NT2/D1 (cell line): Measurements from ENCODE around the gene UMAD1.

Experiments used
- DNase-seq: peaks from one replicate; pipeline ENCODE4 v3.0.0-alpha.2; 2011; ENCODE audit warnings: low read depth, low spot score
- H3K27me3 ChIP-seq: 2 replicates; pipeline ENCODE4 v1.6.0; 2011; ENCODE audit warnings: mild to moderate bottlenecking; ENCODE audit not compliant: insufficient read length, insufficient read depth
- H3K36me3 ChIP-seq: 2 replicates; pipeline ENCODE4 v1.6.1; 2011; ENCODE audit warnings: mild to moderate bottlenecking, low read length, mixed read lengths; ENCODE audit not compliant: insufficient read depth, insufficient read length
- H3K4me1 ChIP-seq: 2 replicates; pipeline ENCODE4 v1.5.1; 2011; ENCODE audit not compliant: insufficient read depth, insufficient read length
- H3K4me3 ChIP-seq: 2 replicates; pipeline ENCODE4 v1.5.1; 2011; ENCODE audit warnings: low read depth; ENCODE audit not compliant: insufficient read length
- H3K9ac ChIP-seq: 2 replicates; pipeline ENCODE4 v1.6.0; 2011; ENCODE audit warnings: low read depth; ENCODE audit not compliant: insufficient read length
- H3K9me3 ChIP-seq: 2 replicates; pipeline ENCODE4 v1.5.1; 2011; ENCODE audit warnings: mild to moderate bottlenecking, low read length; ENCODE audit not compliant: insufficient read depth
- SUZ12 ChIP-seq: IDR thresholded peaks from 2 replicates; pipeline ENCODE4 v1.6.1; 2011; ENCODE audit not compliant: insufficient read length, insufficient read depth; ENCODE audit errors: extremely low read depth
- YY1 ChIP-seq: IDR thresholded peaks from 2 replicates; pipeline ENCODE4 v1.6.1; 2011; ENCODE audit not compliant: insufficient read length, insufficient read depth
- ZNF274 ChIP-seq: IDR thresholded peaks from 2 replicates; pipeline ENCODE4 v1.6.1; 2011; ENCODE audit warnings: mild to moderate bottlenecking, low read depth, low read length

UMAD1 gene

DNA sequence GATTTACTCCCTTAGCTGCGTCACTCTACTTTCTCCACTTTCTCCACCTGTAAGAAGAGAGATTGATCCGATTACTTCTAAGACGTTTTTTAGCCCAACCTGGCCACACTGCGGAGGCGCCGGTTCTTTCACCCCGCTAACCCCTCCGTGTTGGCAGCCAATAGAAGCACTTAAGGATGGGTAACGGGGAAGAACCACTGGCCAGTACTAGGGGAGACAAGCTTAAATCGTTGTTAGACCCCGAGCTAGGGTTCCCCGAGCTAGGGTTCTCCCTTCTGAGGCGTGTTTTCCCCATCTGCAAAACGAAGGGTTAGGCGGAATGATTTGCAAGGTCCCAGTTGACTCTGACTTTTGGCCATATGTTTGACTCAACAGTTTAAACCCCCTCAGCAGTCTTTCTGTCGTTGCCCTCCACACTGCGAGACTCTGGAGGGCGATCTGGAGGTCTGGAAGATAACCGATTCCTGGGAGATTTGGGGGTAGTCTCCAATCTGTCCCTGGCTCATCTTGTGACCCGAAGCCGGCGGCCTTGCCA is 644 bp downstream of the UMAD1 start:
- DNase-seq = peak; percentile 38
- peaks cover 27% of the 10 kb centered on the region for H3K36me3 ChIP-seq
- H3K9me3 ChIP-seq = 0 out of 2 replicates have a peak, but pooled peaks cover 3% of the 10 kb centered on the region
- peak overlapping the region; percentile 84 for H3K4me3 ChIP-seq
- no peaks in the 10 kb centered on the region for H3K4me1 ChIP-seq
- H3K9ac ChIP-seq = peak overlapping the region; percentile 84
- H3K27me3 ChIP-seq = no peaks in the 10 kb centered on the region
- TF ChIP-seq YY1 (no peak), SUZ12 (no peak), ZNF274 (no peak)

DNA sequence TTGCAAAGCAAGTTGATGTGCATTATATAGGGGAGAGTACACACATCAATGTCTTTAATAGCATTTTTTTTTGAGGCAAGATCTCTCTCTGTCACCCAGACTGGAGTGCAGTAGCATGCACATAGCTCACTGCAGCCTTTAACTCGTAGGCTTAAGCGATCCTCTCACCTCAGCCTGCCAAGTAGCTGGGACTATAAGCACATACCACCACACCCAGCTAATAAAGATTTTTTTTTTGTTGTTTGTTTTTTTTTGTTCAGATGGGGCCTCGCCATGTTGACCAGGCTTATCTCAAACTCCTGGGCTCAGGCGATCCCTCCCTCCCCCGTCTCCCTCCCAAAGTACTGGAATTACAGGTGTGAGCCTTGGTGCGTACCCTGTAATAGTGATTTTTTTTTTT is 1.5 kb downstream of the UMAD1 start:
- H3K4me3 ChIP-seq = peak overlapping the region; percentile 5
- H3K27me3 ChIP-seq = no peaks in the 10 kb centered on the region
- DNase-seq = no peak
- 0 out of 2 replicates have a peak, but pooled peaks cover 3% of the 10 kb centered on the region for H3K9me3 ChIP-seq
- peaks cover 20% of the 10 kb centered on the region for H3K36me3 ChIP-seq
- TF ChIP-seq SUZ12 (no peak), YY1 (no peak), ZNF274 (no peak)
- no peaks in the 10 kb centered on the region for H3K4me1 ChIP-seq
- H3K9ac ChIP-seq = peak overlapping the region; percentile 84

DNA sequence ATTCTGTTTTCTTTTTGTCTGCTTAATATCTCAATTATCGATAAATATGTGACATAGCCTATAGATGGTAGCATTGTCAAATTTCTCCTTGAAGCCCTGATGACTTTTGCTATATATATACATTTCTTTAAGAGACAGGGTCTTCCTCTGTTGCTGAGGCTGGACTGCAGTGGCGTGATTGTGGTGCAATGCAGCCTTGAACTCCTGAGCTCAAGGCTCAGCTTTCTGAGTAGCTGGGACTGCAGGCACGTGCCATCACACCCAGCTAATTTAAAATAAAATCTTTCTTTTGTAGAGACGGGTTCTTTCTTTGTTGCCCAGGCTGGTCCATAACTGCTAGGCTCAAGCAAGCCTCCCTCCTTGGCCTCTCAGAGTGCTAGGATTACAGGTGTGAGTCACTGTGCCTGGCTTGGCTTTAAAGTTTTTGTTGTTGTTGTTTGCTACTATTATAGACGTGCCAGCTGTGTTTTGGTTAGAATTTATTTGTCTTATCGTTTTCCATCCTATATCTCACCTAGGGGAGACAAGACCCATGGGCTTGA is 7.0 kb downstream of the UMAD1 start:
- Histone ChIP-seq H3K4me3 (no peak overlapping the region), H3K9ac (no peak overlapping the region), H3K4me1 (no peaks in the 10 kb centered on the region), H3K27me3 (no peaks in the 10 kb centered on the region), H3K36me3 (peaks cover 2% of the 10 kb centered on the region), H3K9me3 (0 out of 2 replicates have a peak, but pooled peaks cover 3% of the 10 kb centered on the region)
- DNase-seq = no peak
- no peak for TF ChIP-seq YY1
- TF ChIP-seq ZNF274 = no peak
- TF ChIP-seq SUZ12 = no peak

GRCh38 chr7:7650682-7651206 is 10.2 kb downstream of the UMAD1 start:
- TF ChIP-seq ZNF274 (no peak), SUZ12 (no peak), YY1 (no peak)
- no peak overlapping the region for H3K4me3 ChIP-seq
- no peaks in the 10 kb centered on the region for H3K4me1 ChIP-seq
- DNase-seq = no peak
- no peaks in the 10 kb centered on the region for H3K27me3 ChIP-seq
- H3K9me3 ChIP-seq = 0 out of 2 replicates have a peak, but pooled peaks cover 3% of the 10 kb centered on the region
- H3K36me3 ChIP-seq = peaks cover 2% of the 10 kb centered on the region
- no peak overlapping the region for H3K9ac ChIP-seq

DNA sequence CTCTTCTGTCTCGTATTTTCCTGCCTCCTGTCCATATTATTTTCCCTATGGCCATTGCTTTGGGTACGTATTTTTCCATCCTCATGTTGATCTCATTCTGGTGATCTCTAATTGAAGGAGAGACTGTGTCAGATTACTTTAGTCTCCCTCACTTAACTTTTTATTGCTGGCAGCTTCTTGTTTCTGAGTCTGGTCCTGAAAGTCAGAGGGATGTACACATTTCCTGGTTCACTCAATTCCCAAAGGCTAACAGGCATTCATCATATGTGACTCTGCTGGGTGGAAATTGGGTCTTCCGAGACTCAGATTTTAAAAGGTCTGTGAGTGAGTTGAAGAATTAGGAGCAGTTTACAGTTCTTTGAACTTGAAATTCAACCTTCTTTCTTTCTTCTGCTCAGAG is 10.9 kb downstream of the UMAD1 start:
- H3K4me1 ChIP-seq = no peaks in the 10 kb centered on the region
- no peak overlapping the region for H3K4me3 ChIP-seq
- H3K9ac ChIP-seq = no peak overlapping the region
- no peak for DNase-seq
- no peaks in the 10 kb centered on the region for H3K27me3 ChIP-seq
- no peaks in the 10 kb centered on the region for H3K36me3 ChIP-seq
- TF ChIP-seq SUZ12 = no peak
- TF ChIP-seq ZNF274 = no peak
- TF ChIP-seq YY1 = no peak
- no peaks in the 10 kb centered on the region for H3K9me3 ChIP-seq

GRCh38 chr7:7652798-7653540 is 12.4 kb downstream of the UMAD1 start:
- H3K36me3 ChIP-seq = no peaks in the 10 kb centered on the region
- H3K4me3 ChIP-seq = no peak overlapping the region
- no peaks in the 10 kb centered on the region for H3K27me3 ChIP-seq
- no peak overlapping the region for H3K9ac ChIP-seq
- no peaks in the 10 kb centered on the region for H3K4me1 ChIP-seq
- DNase-seq = no peak
- no peak for TF ChIP-seq YY1
- no peak for TF ChIP-seq ZNF274
- no peak for TF ChIP-seq SUZ12
- no peaks in the 10 kb centered on the region for H3K9me3 ChIP-seq

DNA sequence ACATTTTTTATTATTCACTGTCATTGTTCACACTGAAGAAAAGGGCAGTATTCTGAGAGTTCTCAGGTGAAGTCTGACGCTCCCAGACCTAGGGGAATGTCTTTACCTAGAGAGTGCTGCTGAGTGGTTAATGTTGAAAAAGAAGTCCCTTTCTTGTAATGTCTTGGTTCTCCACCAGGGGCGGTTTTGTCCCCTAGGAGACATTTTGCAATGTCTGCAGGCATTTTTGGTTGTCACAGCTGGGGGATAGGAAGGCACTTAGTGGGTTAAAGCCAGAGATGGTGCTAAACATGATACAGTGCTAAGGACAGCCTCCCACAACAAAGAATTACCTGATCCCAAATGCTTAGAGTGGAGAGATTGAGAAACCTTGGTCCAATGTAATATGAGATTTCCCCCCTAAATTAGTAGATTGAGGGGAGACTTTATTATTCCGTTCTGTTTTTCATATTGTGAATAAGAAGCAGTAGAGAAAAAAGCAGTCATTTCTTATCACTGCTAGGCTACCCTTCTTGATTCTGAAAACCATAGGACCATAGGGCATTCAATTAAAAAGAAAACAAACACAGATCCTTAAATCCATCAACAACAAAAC is 13.1 kb downstream of the UMAD1 start:
- Histone ChIP-seq H3K9ac (no peak overlapping the region), H3K36me3 (no peaks in the 10 kb centered on the region), H3K4me3 (no peak overlapping the region), H3K9me3 (no peaks in the 10 kb centered on the region), H3K4me1 (no peaks in the 10 kb centered on the region), H3K27me3 (no peaks in the 10 kb centered on the region)
- no peak for TF ChIP-seq ZNF274
- peak; percentile 67 for DNase-seq
